C4-2B (cell line): ENCODE results near the gene PCDH9.

Source experiments
- ZFX ChIP-seq: fragments of 450-650 bp; IDR thresholded peaks from 2 replicates; pipeline ENCODE4 v1.6.1; 2017
- TF ChIP-seq, protein P1 (sequence below): fragments of 450-650 bp; conservative IDR thresholded peaks from 2 replicates; pipeline ENCODE4 v1.5.1; 2017; ENCODE audit warnings: mild to moderate bottlenecking

DNA sequence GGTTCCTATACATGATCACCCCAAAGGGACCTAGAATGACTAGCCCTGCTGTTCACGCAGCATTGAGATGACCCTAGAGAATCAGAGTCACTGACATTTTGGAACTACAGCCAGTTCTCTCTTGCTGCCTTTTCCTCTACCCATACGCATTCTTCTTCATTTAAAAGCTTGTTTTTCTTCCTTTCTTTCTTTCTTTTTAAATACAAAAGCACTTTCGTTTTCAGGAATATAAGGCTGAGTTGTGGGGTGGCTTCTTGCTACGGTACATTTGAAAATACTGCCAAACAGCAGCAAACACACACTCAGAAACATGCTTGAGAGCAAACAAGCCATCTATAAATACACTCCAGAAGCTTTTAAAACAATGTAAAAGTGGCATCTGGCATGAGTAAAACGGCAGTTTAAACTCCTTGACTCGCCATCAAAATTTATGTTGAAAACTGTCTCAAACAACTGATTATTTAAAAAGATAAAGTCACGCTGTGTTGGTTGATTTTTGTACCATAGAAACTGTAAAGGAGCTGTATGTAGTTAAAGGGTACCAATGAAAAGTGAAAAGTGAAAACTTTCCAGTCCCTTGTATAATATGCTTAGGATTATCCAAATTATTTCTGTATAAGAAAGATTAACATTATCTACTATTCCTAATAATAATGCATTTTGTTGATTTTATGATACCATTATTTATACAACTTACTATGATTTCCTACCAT is 95.6 kb downstream of the PCDH9 start:
- TF ChIP-seq, protein P1, sequence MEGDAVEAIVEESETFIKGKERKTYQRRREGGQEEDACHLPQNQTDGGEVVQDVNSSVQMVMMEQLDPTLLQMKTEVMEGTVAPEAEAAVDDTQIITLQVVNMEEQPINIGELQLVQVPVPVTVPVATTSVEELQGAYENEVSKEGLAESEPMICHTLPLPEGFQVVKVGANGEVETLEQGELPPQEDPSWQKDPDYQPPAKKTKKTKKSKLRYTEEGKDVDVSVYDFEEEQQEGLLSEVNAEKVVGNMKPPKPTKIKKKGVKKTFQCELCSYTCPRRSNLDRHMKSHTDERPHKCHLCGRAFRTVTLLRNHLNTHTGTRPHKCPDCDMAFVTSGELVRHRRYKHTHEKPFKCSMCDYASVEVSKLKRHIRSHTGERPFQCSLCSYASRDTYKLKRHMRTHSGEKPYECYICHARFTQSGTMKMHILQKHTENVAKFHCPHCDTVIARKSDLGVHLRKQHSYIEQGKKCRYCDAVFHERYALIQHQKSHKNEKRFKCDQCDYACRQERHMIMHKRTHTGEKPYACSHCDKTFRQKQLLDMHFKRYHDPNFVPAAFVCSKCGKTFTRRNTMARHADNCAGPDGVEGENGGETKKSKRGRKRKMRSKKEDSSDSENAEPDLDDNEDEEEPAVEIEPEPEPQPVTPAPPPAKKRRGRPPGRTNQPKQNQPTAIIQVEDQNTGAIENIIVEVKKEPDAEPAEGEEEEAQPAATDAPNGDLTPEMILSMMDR, result no peak
- TF ChIP-seq ZFX, result no peak
